Measurements from ENCODE around the gene DDX20. TPM values are rescaled to one million over a fixed set of nuclear protein-coding genes. Genes with fewer than 3 reads are reported as not detected.

The DDX20 gene
- total and polyA plus RNA-seq, 2 donors (not counting 3 experiments of a cell fraction or from before 2014, with no cell fraction given): 4.1 to 15.9 TPM

GRCh38 chr1:111814642-111815041 lies 58.9 kb downstream of the DDX20 start:
- H3K4me3 ChIP-seq (replicated peaks in 1 of 3; ENCODE audit: insufficient read depth in 1 of 3, low read depth in 1 of 3, low read length in 3 of 3): no peak overlapping the region
- H3K4me1 ChIP-seq (ENCODE audit: control insufficient read depth, extremely low read depth, insufficient read depth, low read length): no peaks in the 10 kb centered on the region
- no peak overlapping the region for H3K4me2 ChIP-seq (ENCODE audit: insufficient read depth, low read length)
- H3K79me2 ChIP-seq (ENCODE audit: control insufficient read depth, insufficient read depth, low read length): no peaks in the 10 kb centered on the region
- H3K9me1 ChIP-seq (replicated peaks; ENCODE audit: control insufficient read depth, extremely low read depth, insufficient read depth, low read length): no peaks in the 10 kb centered on the region
- H2AFZ ChIP-seq (ENCODE audit: low read depth, low read length): no peak overlapping the region
- dilution Hi-C loops (cut with MboI; ENCODE audit: extremely low pct_ligation_motif_present, low sequenced_read_pairs): no loop called here
- no peaks in the 10 kb centered on the region for H4K20me1 ChIP-seq (replicated peaks; ENCODE audit: control insufficient read depth, extremely low read depth, insufficient read depth, low read length)
- intact Hi-C loops (cut with micrococcal nuclease): no loop called here
- no peak for DNase-seq (ENCODE audit: low read depth, low spot score)
- POLR2A ChIA-PET: no interaction called here
- no peak overlapping the region for H3K9ac ChIP-seq (replicated peaks; ENCODE audit: extremely low read depth, insufficient read depth, low read length)
- CTCF ChIA-PET: no interaction called here
- peaks cover 0 to 2% of the 10 kb centered on the region in 2 experiments for H3K27me3 ChIP-seq (ENCODE audit: control insufficient read depth in 2 of 2, insufficient read depth in 2 of 2, low read length in 2 of 2)
- no peaks in the 10 kb centered on the region for H3K36me3 ChIP-seq (ENCODE audit: control insufficient read depth in 2 of 2, extremely low read depth in 1 of 2, insufficient read depth in 2 of 2, low read length in 2 of 2)
- BruUV-seq (replicated peaks): no TSS peak
- no peak for FAIRE-seq
- H3K27ac ChIP-seq (ENCODE audit: insufficient read depth, low read depth, low read length): no peak overlapping the region
- H3K9me3 ChIP-seq (replicated peaks; ENCODE audit: control insufficient read depth, insufficient read depth, low read length): no peaks in the 10 kb centered on the region
- no peak for TF ChIP-seq FOS (IDR thresholded peaks at IDR 0.05; ENCODE audit: borderline replicate concordance, insufficient read depth, low read length)
- TF ChIP-seq MYC (IDR thresholded peaks at IDR 0.05; ENCODE audit: low read depth, low read length): no peak
- TF ChIP-seq POLR2AphosphoS5 (IDR thresholded peaks at IDR 0.05; ENCODE audit: insufficient read depth, low read depth, low read length): no peak

Small RNA genes within 50 kb of the gene (small RNA-seq; reads per million reads assigned to genes)
- not detected for gene INKA2 (ENCODE audit: insufficient read depth, insufficient read length, low read depth, low replicate concordance)

Other genes with a start within 250 kb of the DDX20 start
- gene RAP1A, start 136.1 kb upstream of the DDX20 start, total RNA-seq: 56.4 and 57.1 TPM in 2 replicates
- gene RAP1A, start 136.1 kb upstream of the DDX20 start, polyA plus RNA-seq: 14.4 and 17.8 TPM in 2 replicates
- 5.3 and 7.8 TPM in 2 replicates for gene INKA2, start 16.5 kb upstream of the DDX20 start, total RNA-seq
- 2.4 and 2.6 TPM in 2 replicates for gene INKA2, start 16.5 kb upstream of the DDX20 start, polyA plus RNA-seq
- not detected in 2 replicates for gene KCND3, start 233.8 kb downstream of the DDX20 start, total RNA-seq
- 0.03 TPM in 1 of 2 replicates, not detected in the other for gene KCND3, start 233.8 kb downstream of the DDX20 start, polyA plus RNA-seq

All from endothelial cell of umbilical vein (primary cell).